ENCODE measurements around the gene C4orf36.

The C4orf36 gene

DNA sequence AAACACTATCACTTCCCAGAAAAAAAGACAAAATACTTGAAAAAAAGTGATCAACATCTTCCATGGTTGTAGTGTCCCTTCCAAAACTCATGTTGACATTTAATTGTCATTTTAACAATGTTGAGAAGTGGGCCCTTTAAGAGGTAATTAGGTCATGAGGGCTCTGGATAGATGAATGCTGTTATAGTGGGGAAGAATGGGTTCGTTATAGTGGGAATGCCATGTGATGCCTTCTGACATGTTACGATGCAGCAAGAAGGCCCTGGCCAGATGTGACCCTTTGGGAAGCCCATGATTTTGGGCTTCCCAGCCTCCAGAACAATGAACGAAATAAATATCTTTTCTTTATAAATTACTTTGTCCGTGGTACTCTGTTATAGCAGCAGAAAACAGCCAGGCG lies 39.0 kb downstream of the C4orf36 start:
- TF ChIP-seq EZH2 (optimal IDR thresholded peaks at IDR 0.05; ENCODE audit: low read depth, low read length), result no peak
- TF ChIP-seq, protein P1, sequence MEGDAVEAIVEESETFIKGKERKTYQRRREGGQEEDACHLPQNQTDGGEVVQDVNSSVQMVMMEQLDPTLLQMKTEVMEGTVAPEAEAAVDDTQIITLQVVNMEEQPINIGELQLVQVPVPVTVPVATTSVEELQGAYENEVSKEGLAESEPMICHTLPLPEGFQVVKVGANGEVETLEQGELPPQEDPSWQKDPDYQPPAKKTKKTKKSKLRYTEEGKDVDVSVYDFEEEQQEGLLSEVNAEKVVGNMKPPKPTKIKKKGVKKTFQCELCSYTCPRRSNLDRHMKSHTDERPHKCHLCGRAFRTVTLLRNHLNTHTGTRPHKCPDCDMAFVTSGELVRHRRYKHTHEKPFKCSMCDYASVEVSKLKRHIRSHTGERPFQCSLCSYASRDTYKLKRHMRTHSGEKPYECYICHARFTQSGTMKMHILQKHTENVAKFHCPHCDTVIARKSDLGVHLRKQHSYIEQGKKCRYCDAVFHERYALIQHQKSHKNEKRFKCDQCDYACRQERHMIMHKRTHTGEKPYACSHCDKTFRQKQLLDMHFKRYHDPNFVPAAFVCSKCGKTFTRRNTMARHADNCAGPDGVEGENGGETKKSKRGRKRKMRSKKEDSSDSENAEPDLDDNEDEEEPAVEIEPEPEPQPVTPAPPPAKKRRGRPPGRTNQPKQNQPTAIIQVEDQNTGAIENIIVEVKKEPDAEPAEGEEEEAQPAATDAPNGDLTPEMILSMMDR (IDR thresholded peaks at IDR 0.05; ENCODE audit: low read length), result no peak
- no peak for TF ChIP-seq EZH2phosphoT487 (IDR thresholded peaks at IDR 0.05; ENCODE audit: low read length)
- no peak overlapping the region for H2AFZ ChIP-seq (ENCODE audit: low read length)
- H3K4me2 ChIP-seq (ENCODE audit: low read depth, low read length), result no peak overlapping the region
- DNase-seq, result no peak
- no peaks in the 10 kb centered on the region for H3K4me1 ChIP-seq (ENCODE audit: low read length)
- no peaks in the 10 kb centered on the region for H3K27me3 ChIP-seq (replicated peaks; ENCODE audit: insufficient read depth, low read length)
- H3K27ac ChIP-seq (ENCODE audit: low read length), result no peak overlapping the region
- H4K20me1 ChIP-seq (ENCODE audit: insufficient read depth, low read length), result no peaks in the 10 kb centered on the region
- H3K4me3 ChIP-seq (ENCODE audit: low read length), result no peak overlapping the region
- no peak overlapping the region for H3K9ac ChIP-seq (ENCODE audit: low read length)
- no peaks in the 10 kb centered on the region for H3K79me2 ChIP-seq (ENCODE audit: low read length)
- H3K36me3 ChIP-seq (replicated peaks; ENCODE audit: insufficient read depth, low read length), result no peaks in the 10 kb centered on the region
- no peaks in the 10 kb centered on the region for H3F3A ChIP-seq (ENCODE audit: insufficient read depth, low read length)
- H3K9me2 ChIP-seq (replicated peaks; ENCODE audit: insufficient read depth, low read length), result no peaks in the 10 kb centered on the region
- no peaks in the 10 kb centered on the region for H3K9me3 ChIP-seq (replicated peaks; ENCODE audit: insufficient read depth, low read length)

DNA sequence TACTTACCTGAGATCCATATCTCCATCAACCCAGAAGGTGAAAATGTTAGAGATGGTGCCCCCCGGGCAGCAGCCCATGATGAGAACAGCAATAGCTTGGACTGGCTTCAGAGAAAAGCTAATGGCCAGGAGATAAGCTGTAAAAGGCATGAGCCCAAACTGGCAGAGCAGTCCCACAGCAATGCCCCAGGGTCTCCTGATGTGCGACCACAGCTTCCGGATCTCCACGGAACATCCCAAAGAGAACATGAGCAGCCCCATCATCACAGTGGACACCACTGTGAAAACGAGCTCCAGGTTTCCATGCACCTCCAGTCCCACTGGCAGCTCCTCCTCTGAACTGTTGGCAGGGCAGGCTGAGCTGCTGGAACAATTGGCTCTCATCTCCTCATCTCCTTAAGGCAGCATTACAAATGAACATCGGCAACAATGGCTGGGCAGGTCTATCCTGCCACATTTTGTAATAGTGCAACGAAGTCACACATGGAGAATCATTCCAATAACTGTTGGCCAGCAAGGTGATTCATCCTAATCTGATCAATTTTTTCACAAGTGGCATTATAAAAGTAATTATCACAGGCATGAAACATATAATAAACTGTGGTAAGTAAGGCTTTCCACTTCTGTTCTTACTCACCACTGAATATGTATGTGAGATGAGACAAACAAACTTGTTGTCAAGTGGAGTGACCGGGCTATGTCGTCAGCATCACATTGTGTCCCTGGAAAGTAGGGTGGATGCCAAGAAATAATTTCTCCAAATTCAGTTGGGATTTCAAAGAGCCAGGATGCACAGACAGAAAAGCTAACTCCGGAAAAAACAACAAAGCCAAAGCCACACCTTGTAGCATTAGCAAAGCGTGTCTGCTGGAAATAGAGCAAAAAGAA lies 43.2 kb downstream of the C4orf36 start, which contains the start of gene SLC10A6:
Gene SLC10A6, minus strand, starts transcription at position 653 of the 888 bp plus-strand sequence. Its CDS starts 269 bp downstream, at position 384.
- no peak within 1 kb of the TSS for H3K9ac ChIP-seq (ENCODE audit: low read length)
- H4K20me1 ChIP-seq (ENCODE audit: insufficient read depth, low read length), result no peaks in the 10 kb centered on the region
- H3K9me3 ChIP-seq (replicated peaks; ENCODE audit: insufficient read depth, low read length), result no peaks in the 10 kb centered on the region
- no peaks in the 10 kb centered on the region for H3K27me3 ChIP-seq (replicated peaks; ENCODE audit: insufficient read depth, low read length)
- no peaks in the 10 kb centered on the region for H3F3A ChIP-seq (ENCODE audit: insufficient read depth, low read length)
- H3K4me3 ChIP-seq (ENCODE audit: low read length), result no peak within 1 kb of the TSS
- H3K9me2 ChIP-seq (replicated peaks; ENCODE audit: insufficient read depth, low read length), result no peaks in the 10 kb centered on the region
- no peaks in the 10 kb centered on the region for H3K4me1 ChIP-seq (ENCODE audit: low read length)
- H3K27ac ChIP-seq (ENCODE audit: low read length), result no peak within 1 kb of the TSS
- H3K36me3 ChIP-seq (replicated peaks; ENCODE audit: insufficient read depth, low read length), result no peaks in the 10 kb centered on the region
- no peak within 1 kb of the TSS for H3K4me2 ChIP-seq (ENCODE audit: low read depth, low read length)
- no peak for DNase-seq
- TF ChIP-seq EZH2phosphoT487 (IDR thresholded peaks at IDR 0.05; ENCODE audit: low read length), result no peak
- no peaks in the 10 kb centered on the region for H3K79me2 ChIP-seq (ENCODE audit: low read length)
- H2AFZ ChIP-seq (ENCODE audit: low read length), result no peak within 1 kb of the TSS

DNA sequence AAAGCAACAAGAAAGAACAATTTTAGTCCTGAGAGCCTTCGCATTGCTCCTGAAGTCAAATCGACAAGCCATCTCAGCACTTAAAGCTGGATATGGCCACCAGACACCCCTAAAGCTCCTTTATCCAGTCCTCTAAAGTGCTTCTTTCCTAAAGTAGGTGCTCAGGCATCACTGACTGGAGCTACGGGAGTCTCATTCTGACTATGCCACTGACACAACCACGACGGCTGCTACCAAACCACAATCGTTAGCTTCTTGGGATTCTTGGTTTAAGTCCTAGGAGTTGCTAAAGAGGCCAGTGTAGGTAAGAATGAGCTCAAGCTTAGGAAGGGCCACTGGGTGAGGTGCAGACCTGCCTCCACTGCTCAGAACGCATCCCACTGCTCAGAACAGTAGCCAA lies 44.1 kb downstream of the C4orf36 start:
- no peaks in the 10 kb centered on the region for H4K20me1 ChIP-seq (ENCODE audit: insufficient read depth, low read length)
- H3K27me3 ChIP-seq (replicated peaks; ENCODE audit: insufficient read depth, low read length), result no peaks in the 10 kb centered on the region
- no peaks in the 10 kb centered on the region for H3K79me2 ChIP-seq (ENCODE audit: low read length)
- no peak overlapping the region for H3K9ac ChIP-seq (ENCODE audit: low read length)
- H3K36me3 ChIP-seq (replicated peaks; ENCODE audit: insufficient read depth, low read length), result no peaks in the 10 kb centered on the region
- H3K4me2 ChIP-seq (ENCODE audit: low read depth, low read length), result no peak overlapping the region
- no peak overlapping the region for H3K4me3 ChIP-seq (ENCODE audit: low read length)
- TF ChIP-seq, protein P1 (IDR thresholded peaks at IDR 0.05; ENCODE audit: low read length), result no peak
- no peak for TF ChIP-seq EZH2 (optimal IDR thresholded peaks at IDR 0.05; ENCODE audit: low read depth, low read length)
- TF ChIP-seq EZH2phosphoT487 (IDR thresholded peaks at IDR 0.05; ENCODE audit: low read length), result no peak
- no peaks in the 10 kb centered on the region for H3K9me2 ChIP-seq (replicated peaks; ENCODE audit: insufficient read depth, low read length)
- no peak for DNase-seq
- H3K4me1 ChIP-seq (ENCODE audit: low read length), result no peaks in the 10 kb centered on the region
- H3K9me3 ChIP-seq (replicated peaks; ENCODE audit: insufficient read depth, low read length), result no peaks in the 10 kb centered on the region
- H3K27ac ChIP-seq (ENCODE audit: low read length), result no peak overlapping the region
- H2AFZ ChIP-seq (ENCODE audit: low read length), result no peak overlapping the region
- H3F3A ChIP-seq (ENCODE audit: insufficient read depth, low read length), result no peaks in the 10 kb centered on the region

DNA sequence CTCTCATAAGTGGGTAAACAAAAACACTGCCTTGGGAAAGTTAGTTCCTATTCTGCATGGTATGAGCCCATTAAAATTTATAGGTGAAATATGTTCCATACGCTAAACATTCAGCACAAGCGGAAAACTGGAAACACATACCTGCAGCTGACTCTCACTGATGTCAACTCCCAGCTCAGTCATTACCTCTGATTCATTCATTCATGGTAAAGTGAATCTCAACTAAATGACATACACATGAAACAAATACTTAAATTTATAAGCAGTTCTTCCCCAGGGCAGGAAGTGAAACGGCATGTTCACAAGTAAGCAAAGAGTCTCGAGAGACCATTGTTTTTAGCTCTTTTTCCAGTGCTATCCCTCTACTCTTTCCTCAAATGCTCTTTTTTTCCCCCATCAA lies 44.7 kb downstream of the C4orf36 start:
- no peaks in the 10 kb centered on the region for H3K9me3 ChIP-seq (replicated peaks; ENCODE audit: insufficient read depth, low read length)
- no peak overlapping the region for H3K4me2 ChIP-seq (ENCODE audit: low read depth, low read length)
- no peak for DNase-seq
- no peak overlapping the region for H3K4me3 ChIP-seq (ENCODE audit: low read length)
- H3K27me3 ChIP-seq (replicated peaks; ENCODE audit: insufficient read depth, low read length), result no peaks in the 10 kb centered on the region
- H2AFZ ChIP-seq (ENCODE audit: low read length), result no peak overlapping the region
- H3K4me1 ChIP-seq (ENCODE audit: low read length), result no peaks in the 10 kb centered on the region
- H3K79me2 ChIP-seq (ENCODE audit: low read length), result no peaks in the 10 kb centered on the region
- no peak overlapping the region for H3K27ac ChIP-seq (ENCODE audit: low read length)
- no peaks in the 10 kb centered on the region for H3K36me3 ChIP-seq (replicated peaks; ENCODE audit: insufficient read depth, low read length)
- no peak overlapping the region for H3K9ac ChIP-seq (ENCODE audit: low read length)
- TF ChIP-seq EZH2phosphoT487 (IDR thresholded peaks at IDR 0.05; ENCODE audit: low read length) (no peak), EZH2 (optimal IDR thresholded peaks at IDR 0.05; ENCODE audit: low read depth, low read length) (no peak)
- TF ChIP-seq, protein P1 (IDR thresholded peaks at IDR 0.05; ENCODE audit: low read length), result no peak
- no peaks in the 10 kb centered on the region for H3K9me2 ChIP-seq (replicated peaks; ENCODE audit: insufficient read depth, low read length)
- H3F3A ChIP-seq (ENCODE audit: insufficient read depth, low read length), result no peaks in the 10 kb centered on the region
- no peaks in the 10 kb centered on the region for H4K20me1 ChIP-seq (ENCODE audit: insufficient read depth, low read length)

Measured in MM.1S (cell line).